Measurements from ENCODE around the gene USP49. TPM values are rescaled to one million over a fixed set of nuclear protein-coding genes. Genes with fewer than 3 reads are reported as not detected.

The USP49 gene
- total RNA-seq, 6 donors from 2014 or later, result 2.7 to 16.8 (median 4.3) TPM

DNA sequence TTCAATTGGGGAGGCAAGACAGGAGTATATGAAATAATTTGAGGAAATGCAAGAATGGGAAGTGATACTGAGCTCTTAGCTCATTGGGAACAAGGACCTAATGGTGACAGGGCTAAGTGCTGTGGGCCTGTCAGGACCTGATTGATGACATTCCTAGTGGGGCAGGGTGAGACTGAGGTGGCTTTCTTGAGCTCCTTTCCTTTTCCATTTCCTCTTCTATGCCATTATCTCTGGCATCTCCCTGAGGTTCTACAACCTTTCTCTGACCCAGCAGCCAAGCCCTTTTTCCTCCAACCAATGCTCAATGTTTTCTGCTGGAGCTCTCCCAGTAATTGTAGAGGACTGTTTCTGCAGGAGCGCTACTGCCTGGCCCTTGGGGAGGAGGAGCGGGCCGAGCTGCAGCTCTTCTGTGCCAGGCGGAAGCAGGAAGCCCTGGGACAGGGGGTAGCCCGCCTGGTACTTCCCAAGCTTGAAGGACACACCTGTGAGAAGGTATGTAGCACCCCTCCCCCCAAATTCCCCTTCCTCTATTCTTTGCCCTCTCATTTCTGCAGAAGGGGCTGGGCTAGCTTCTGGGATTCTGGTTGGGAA lies 110.5 kb downstream of the USP49 start:
- peak in 1 of 2 donors; percentile 56 for DNase-seq
- peaks cover 51 to 75% (median 53%) of the 10 kb centered on the region in 4 donors for H3K4me1 ChIP-seq
- H3K4me3 ChIP-seq, result no peak overlapping the region
- ATAC-seq (ENCODE audit: low FRiP score in 2 of 2), result no peak
- no peaks in the 10 kb centered on the region for H3K27me3 ChIP-seq
- WGBS, 2 donors, result 40 to 56% methylated on average over 5 of the region's 5 CpGs
- no peak for TF ChIP-seq EP300 (IDR thresholded peaks at IDR 0.05)
- TF ChIP-seq, protein P1, sequence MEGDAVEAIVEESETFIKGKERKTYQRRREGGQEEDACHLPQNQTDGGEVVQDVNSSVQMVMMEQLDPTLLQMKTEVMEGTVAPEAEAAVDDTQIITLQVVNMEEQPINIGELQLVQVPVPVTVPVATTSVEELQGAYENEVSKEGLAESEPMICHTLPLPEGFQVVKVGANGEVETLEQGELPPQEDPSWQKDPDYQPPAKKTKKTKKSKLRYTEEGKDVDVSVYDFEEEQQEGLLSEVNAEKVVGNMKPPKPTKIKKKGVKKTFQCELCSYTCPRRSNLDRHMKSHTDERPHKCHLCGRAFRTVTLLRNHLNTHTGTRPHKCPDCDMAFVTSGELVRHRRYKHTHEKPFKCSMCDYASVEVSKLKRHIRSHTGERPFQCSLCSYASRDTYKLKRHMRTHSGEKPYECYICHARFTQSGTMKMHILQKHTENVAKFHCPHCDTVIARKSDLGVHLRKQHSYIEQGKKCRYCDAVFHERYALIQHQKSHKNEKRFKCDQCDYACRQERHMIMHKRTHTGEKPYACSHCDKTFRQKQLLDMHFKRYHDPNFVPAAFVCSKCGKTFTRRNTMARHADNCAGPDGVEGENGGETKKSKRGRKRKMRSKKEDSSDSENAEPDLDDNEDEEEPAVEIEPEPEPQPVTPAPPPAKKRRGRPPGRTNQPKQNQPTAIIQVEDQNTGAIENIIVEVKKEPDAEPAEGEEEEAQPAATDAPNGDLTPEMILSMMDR (IDR thresholded peaks at IDR 0.05), result no peak
- TF ChIP-seq POLR2A (IDR thresholded peaks at IDR 0.05), result no peak
- no peak for TF ChIP-seq POLR2AphosphoS5 (IDR thresholded peaks at IDR 0.05)
- H3K27ac ChIP-seq, result peak overlapping the region; percentile 45 to 97 (median 75)
- H3K36me3 ChIP-seq, result peaks cover 2 to 12% (median 5%) of the 10 kb centered on the region in 4 donors
- H3K9me3 ChIP-seq, result no peaks in the 10 kb centered on the region

DNA sequence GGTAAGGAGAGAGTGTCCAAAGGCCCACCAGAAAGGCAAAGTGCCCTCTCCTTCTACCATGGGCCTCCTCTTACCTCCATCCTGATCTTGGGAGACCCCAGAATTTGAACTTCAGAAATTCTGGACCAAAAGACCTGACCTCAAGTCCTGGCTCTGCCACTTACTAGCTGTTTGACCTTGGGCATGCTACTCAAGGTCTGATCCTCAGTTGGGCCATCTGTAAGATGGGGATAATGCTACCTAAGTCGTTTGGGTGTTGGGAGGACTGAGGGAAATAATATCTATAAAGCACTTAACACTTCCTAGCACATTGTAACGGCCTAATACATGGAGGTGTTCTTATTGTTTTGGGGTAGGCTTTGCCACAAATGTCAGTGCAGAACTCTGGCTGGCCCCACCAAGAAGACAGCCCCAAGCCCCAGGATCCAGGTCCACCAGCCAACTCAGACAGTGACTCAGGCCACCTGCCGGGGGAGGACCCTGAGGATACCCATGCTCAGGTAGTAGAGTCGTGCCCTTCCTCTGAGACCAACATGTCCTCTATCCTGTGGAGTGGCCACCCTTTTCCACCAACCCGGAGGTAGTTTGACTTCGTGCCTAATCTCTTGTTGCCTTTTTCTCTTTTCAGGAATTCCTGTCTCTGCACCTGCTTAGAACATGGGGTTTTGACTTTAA lies 111.9 kb downstream of the USP49 start:
- Histone ChIP-seq H3K9me3 (no peaks in the 10 kb centered on the region), H3K4me1 (peaks cover 49 to 73% (median 52%) of the 10 kb centered on the region in 4 donors)

DNA sequence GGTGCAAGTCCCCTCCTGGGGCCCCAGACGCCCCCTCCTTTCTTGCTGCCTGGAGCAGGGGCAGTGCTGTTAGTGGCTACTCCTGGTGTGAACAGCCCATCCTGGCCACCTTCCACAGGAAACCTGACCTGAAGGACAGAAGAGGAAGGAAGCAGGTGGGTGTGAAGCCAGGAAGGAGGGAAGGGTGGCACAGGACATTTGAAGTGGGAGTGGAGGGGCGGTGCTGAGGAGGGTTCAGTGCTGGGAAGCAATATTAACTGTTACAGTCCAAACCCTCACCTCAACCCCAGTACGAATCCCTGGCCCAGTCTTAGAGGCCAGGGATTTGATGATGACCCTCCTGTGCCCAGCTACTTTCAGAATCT lies 113.8 kb downstream of the USP49 start:
- H3K36me3 ChIP-seq, result peaks cover 0 to 13% (median 4%) of the 10 kb centered on the region in 4 donors
- no peaks in the 10 kb centered on the region for H3K27me3 ChIP-seq
- no peak for TF ChIP-seq POLR2A (IDR thresholded peaks at IDR 0.05)
- TF ChIP-seq, protein P1 (IDR thresholded peaks at IDR 0.05), result no peak
- TF ChIP-seq POLR2AphosphoS5 (IDR thresholded peaks at IDR 0.05), result peak; percentile 2 to 12
- no peak for TF ChIP-seq EP300 (IDR thresholded peaks at IDR 0.05)
- peak overlapping the region; percentile 64 to 85 (median 68) for H3K4me3 ChIP-seq
- DNase-seq, result peak in 1 of 2 donors; percentile 77
- ATAC-seq (ENCODE audit: low FRiP score in 2 of 2), result peak in 1 of 2 donors; percentile 8
- H3K4me1 ChIP-seq, result peaks cover 50 to 76% (median 60%) of the 10 kb centered on the region in 4 donors
- H3K27ac ChIP-seq, result peak overlapping the region; percentile 70 to 92 (median 86)
- H3K9me3 ChIP-seq, result no peaks in the 10 kb centered on the region
- 10 to 18% methylated on average over 3 of the region's 3 CpGs for WGBS, 2 donors

More for the DNA sequence above, 111.9 kb downstream of the USP49 start:
- TF ChIP-seq POLR2AphosphoS5 (IDR thresholded peaks at IDR 0.05), result no peak
- TF ChIP-seq EP300 (IDR thresholded peaks at IDR 0.05), result no peak
- TF ChIP-seq, protein P1 (IDR thresholded peaks at IDR 0.05), result no peak
- Histone ChIP-seq H3K27me3 (no peaks in the 10 kb centered on the region), H3K36me3 (peaks cover 0 to 4% (median 0%) of the 10 kb centered on the region in 4 donors), H3K4me3 (no peak overlapping the region), H3K27ac (peak overlapping the region in 2 of 4 donors; percentile 30 to 94)
- no peak for DNase-seq
- ATAC-seq (ENCODE audit: low FRiP score in 2 of 2), result no peak
- WGBS, 2 donors, result 80 to 83% methylated on average over 5 to 6 of the region's 6 CpGs

DNA sequence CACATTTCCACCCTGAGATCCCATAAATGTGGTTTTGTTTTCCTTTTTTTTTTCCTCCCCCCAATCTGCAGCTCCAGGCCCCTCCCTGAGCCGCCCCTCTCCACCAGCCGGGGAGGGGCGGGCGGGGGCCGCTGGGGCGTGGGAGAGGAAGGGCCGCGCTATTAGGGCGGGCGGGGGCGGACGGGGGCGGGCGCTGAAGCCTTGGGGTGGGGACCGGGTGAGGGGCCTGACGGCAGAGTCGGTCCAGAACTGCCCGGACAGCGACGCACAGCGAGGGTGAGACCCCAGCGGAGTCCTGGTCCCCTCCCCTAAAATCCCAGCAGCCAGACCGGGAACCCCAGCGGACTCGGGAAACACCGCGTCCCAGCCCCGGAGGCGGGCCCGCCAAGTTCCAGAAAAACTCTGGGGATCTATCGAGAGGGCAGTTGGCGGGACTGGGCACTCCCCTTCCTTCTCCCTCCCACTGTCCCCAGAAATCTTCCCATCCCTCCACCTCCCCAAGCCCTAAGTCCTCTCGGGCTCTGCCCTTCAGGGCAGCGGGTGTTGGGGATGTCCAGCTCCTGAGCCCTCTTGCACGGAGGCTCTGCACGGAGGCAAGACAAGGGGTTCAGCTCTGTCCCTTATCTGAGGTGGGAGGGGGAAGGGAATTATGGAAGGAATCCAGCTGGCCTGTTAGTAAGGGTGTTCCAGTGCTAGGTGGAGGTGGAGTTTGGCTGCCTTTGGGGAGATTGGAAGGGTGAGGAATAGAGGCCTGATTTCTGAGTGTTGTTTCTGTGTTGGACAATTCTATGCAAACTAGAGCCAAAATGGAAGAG lies 114.4 kb downstream of the USP49 start, which contains the start of gene PRICKLE4:
Gene PRICKLE4 (plus strand): TSS at position 232 of the 815 bp plus-strand sequence. CDS start 2,692 bp downstream, outside the sequence.
- peaks cover 45 to 70% (median 56%) of the 10 kb centered on the region in 4 donors for H3K4me1 ChIP-seq

More for the DNA sequence above, 114.4 kb downstream of the USP49 start, which contains the start of gene PRICKLE4:
- Histone ChIP-seq H3K27ac (peak within 1 kb of the TSS; percentile 70 to 92 (median 86)), H3K9me3 (no peaks in the 10 kb centered on the region), H3K27me3 (no peaks in the 10 kb centered on the region), H3K36me3 (peaks cover 0 to 17% (median 4%) of the 10 kb centered on the region in 4 donors), H3K4me3 (peak within 1 kb of the TSS; percentile 64 to 85 (median 68))
- peak; percentile 73 to 88 for DNase-seq
- no peak for TF ChIP-seq EP300 (IDR thresholded peaks at IDR 0.05)
- peak; percentile 2 to 21 for TF ChIP-seq POLR2AphosphoS5 (IDR thresholded peaks at IDR 0.05)
- peak in 2 of 4 donors; percentile 19 to 52 for TF ChIP-seq POLR2A (IDR thresholded peaks at IDR 0.05)
- TF ChIP-seq, protein P1 (IDR thresholded peaks at IDR 0.05), result no peak
- WGBS, 2 donors, result 1 to 10% methylated on average over 7 to 30 of the region's 36 CpGs
- peak; percentile 52 to 71 for ATAC-seq (ENCODE audit: low FRiP score in 2 of 2)
